GM21423 (cell line): Measurements from ENCODE around the gene SMIM13.

Source experiments
- ATAC-seq: cut with Tn5 transposase; IDR thresholded peaks from one replicate; pipeline ENCODE4 v1.9.1; 2021; ENCODE audit warnings: mild to moderate bottlenecking, moderate library complexity; ENCODE audit not compliant: unreplicated experiment

Gene SMIM13

DNA sequence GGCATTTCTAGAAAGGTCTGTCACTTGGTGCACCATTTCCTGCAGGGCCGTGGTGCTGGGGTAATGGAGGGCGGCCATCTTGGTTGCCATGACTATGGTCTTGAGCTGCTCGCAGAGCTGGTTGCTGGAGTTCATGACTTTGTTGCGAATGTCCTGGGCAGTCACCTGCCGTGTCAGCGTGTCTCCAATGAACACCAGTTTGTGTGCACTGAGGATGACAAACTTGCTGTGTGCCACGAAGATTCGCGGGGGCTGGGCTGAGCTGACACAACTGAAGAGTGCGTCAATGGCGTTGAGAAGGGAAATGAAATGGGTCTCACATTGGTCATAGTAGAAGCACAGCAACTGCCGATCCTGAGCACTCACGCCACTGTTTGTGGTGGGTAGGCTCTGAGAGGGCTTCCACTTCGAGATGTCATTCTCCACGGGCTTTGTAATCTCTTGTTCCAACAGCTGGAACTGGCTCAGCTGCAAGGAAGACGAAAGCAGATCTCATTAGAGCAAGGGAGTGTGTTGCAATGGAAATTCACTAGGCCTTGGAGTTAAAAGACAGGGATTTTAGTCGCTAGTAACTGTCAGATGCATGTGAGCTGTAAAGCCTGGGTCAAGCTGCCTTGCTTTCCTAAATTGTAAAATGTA, 91.7 kb downstream of the SMIM13 start:
- no peak for ATAC-seq

DNA sequence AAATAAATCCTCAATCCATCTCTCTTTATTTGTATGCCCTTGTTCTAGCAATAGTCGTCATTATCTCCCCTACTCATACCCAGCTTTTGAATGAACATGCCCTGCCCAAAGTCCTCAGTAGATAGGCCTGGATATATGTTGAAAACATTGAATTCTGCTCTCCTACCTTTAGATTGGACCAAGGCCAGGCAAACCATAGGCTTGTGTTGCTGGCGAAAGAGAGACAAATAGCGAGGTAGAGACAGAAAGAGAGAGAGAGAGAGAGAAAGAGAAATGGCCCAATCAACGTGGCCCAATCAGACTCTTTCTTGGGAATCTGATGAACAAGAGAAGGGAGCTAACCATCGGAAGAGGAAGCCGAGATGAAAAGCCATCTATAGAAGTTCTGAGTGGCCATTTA, 93.7 kb downstream of the SMIM13 start:
- ATAC-seq: no peak
